Measurements from ENCODE around the gene CASP2. TPM values are rescaled to one million over a fixed set of nuclear protein-coding genes. Genes with fewer than 3 reads are reported as not detected.

The CASP2 gene
- total RNA-seq, 4 donors from 2014 or later, result 34.8 to 43.7 (median 38.3) TPM

GRCh38 chr7:143243614-143244013 is 44.5 kb upstream of the CASP2 start:
- DNase-seq, result no peak
- Histone ChIP-seq H3K4me1 (peaks cover 0 to 40% (median 0%) of the 10 kb centered on the region in 4 donors), H3K4me3 (no peak overlapping the region), H3K36me3 (no peaks in the 10 kb centered on the region), H3K9me3 (no peaks in the 10 kb centered on the region), H3K27me3 (no peaks in the 10 kb centered on the region), H3K27ac (peak overlapping the region in 3 of 4 donors; percentile 4 to 70 (median 40))
- TF ChIP-seq POLR2A (IDR thresholded peaks at IDR 0.05), result no peak
- TF ChIP-seq CTCF (IDR thresholded peaks at IDR 0.05), result no peak

GRCh38 chr7:143244321-143244720 is 43.8 kb upstream of the CASP2 start:
- Histone ChIP-seq H3K4me3 (no peak overlapping the region), H3K36me3 (no peaks in the 10 kb centered on the region), H3K27me3 (no peaks in the 10 kb centered on the region), H3K4me1 (peaks cover 0 to 47% (median 0%) of the 10 kb centered on the region in 4 donors), H3K27ac (peak overlapping the region in 2 of 4 donors; percentile 40 to 70), H3K9me3 (no peaks in the 10 kb centered on the region)
- TF ChIP-seq POLR2A (IDR thresholded peaks at IDR 0.05) (no peak), CTCF (IDR thresholded peaks at IDR 0.05) (no peak)
- DNase-seq, result no peak

GRCh38 chr7:143245123-143245522 is 43.0 kb upstream of the CASP2 start:
- no peaks in the 10 kb centered on the region for H3K9me3 ChIP-seq
- DNase-seq, result no peak
- H3K27ac ChIP-seq, result peak overlapping the region in 3 of 4 donors; percentile 29 to 77 (median 64)
- H3K36me3 ChIP-seq, result no peaks in the 10 kb centered on the region
- TF ChIP-seq POLR2A (IDR thresholded peaks at IDR 0.05) (no peak), CTCF (IDR thresholded peaks at IDR 0.05) (no peak)
- peaks cover 0 to 47% (median 0%) of the 10 kb centered on the region in 4 donors for H3K4me1 ChIP-seq
- H3K4me3 ChIP-seq, result no peak overlapping the region
- no peaks in the 10 kb centered on the region for H3K27me3 ChIP-seq

GRCh38 chr7:143247372-143247771 is 40.8 kb upstream of the CASP2 start:
- Histone ChIP-seq H3K27me3 (no peaks in the 10 kb centered on the region), H3K4me1 (peaks cover 0 to 43% (median 3%) of the 10 kb centered on the region in 4 donors), H3K4me3 (no peak overlapping the region), H3K36me3 (no peaks in the 10 kb centered on the region), H3K9me3 (no peaks in the 10 kb centered on the region), H3K27ac (no peak overlapping the region)
- DNase-seq, result no peak
- TF ChIP-seq CTCF (IDR thresholded peaks at IDR 0.05) (no peak), POLR2A (IDR thresholded peaks at IDR 0.05) (no peak)

- Histone ChIP-seq H3K27ac (peak overlapping the region in 2 of 4 donors; percentile 36 to 55), H3K9me3 (no peaks in the 10 kb centered on the region), H3K4me3 (no peak overlapping the region), H3K27me3 (no peaks in the 10 kb centered on the region), H3K36me3 (no peaks in the 10 kb centered on the region), H3K4me1 (peaks cover 0 to 35% (median 3%) of the 10 kb centered on the region in 4 donors)
- TF ChIP-seq POLR2A (IDR thresholded peaks at IDR 0.05) (no peak), CTCF (IDR thresholded peaks at IDR 0.05) (no peak)
- peak in 2 of 3 donors; percentile 63 to 81 for DNase-seq
These were observed 39.3 kb upstream of the CASP2 start for GRCh38 chr7:143248761-143249354.

Measured in Peyer's patch (tissue), 4 donors.